Measurements from ENCODE around the gene LTBP4. TPM values are rescaled to one million over a fixed set of nuclear protein-coding genes. Genes with fewer than 3 reads are reported as not detected.
A peak's percentile ranks its signal among the peaks of the same experiment; 100 is the strongest.
"Not testable (repeated sequence)": the region's sequence is repeated elsewhere in the genome, so short reads cannot be mapped to it uniquely, and the experiment has no call there.

LTBP4 gene
- total RNA-seq, 1 donor from 2014 or later: 93.6 TPM

- Mint-ChIP-seq H3K36me3 (ENCODE audit: unreplicated experiment) (peaks cover 30% of the 10 kb centered on the region), H3K27me3 (ENCODE audit: unreplicated experiment) (no peaks in the 10 kb centered on the region), H3K4me1 (ENCODE audit: unreplicated experiment) (peaks cover 18% of the 10 kb centered on the region), H3K4me3 (ENCODE audit: unreplicated experiment) (no peak overlapping the region), H3K27ac (ENCODE audit: unreplicated experiment) (no peak overlapping the region), H3K9me3 (ENCODE audit: unreplicated experiment) (no peaks in the 10 kb centered on the region)
- TF ChIP-seq, protein P1, sequence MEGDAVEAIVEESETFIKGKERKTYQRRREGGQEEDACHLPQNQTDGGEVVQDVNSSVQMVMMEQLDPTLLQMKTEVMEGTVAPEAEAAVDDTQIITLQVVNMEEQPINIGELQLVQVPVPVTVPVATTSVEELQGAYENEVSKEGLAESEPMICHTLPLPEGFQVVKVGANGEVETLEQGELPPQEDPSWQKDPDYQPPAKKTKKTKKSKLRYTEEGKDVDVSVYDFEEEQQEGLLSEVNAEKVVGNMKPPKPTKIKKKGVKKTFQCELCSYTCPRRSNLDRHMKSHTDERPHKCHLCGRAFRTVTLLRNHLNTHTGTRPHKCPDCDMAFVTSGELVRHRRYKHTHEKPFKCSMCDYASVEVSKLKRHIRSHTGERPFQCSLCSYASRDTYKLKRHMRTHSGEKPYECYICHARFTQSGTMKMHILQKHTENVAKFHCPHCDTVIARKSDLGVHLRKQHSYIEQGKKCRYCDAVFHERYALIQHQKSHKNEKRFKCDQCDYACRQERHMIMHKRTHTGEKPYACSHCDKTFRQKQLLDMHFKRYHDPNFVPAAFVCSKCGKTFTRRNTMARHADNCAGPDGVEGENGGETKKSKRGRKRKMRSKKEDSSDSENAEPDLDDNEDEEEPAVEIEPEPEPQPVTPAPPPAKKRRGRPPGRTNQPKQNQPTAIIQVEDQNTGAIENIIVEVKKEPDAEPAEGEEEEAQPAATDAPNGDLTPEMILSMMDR (IDR thresholded peaks at IDR 0.05): no peak
- no peak for DNase-seq (ENCODE audit: extremely low spot score, unreplicated experiment)
Measured at GRCh38 chr19:40621966-40622772, 21.0 kb downstream of the LTBP4 start.

DNA sequence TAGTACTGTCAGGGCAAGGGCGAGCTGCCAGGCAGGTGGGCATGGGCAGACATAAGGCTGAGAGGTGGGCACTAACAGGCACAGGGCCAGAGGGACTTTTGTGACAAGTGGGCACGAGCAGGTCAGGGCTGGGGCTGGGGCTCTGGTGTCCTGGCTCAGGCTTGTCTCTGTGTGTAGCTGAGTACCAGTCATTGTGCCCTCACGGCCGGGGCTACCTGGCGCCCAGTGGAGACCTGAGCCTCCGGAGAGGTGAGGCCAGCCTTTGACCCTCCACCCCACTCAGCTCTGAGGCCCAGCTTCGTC is 21.6 kb downstream of the LTBP4 start:
- no peak for DNase-seq (ENCODE audit: extremely low spot score, unreplicated experiment)
- Mint-ChIP-seq H3K27ac (ENCODE audit: unreplicated experiment) (no peak overlapping the region), H3K4me3 (ENCODE audit: unreplicated experiment) (no peak overlapping the region), H3K9me3 (ENCODE audit: unreplicated experiment) (no peaks in the 10 kb centered on the region), H3K27me3 (ENCODE audit: unreplicated experiment) (no peaks in the 10 kb centered on the region), H3K4me1 (ENCODE audit: unreplicated experiment) (peaks cover 18% of the 10 kb centered on the region), H3K36me3 (ENCODE audit: unreplicated experiment) (peaks cover 30% of the 10 kb centered on the region)
- TF ChIP-seq, protein P1 (IDR thresholded peaks at IDR 0.05): no peak

DNA sequence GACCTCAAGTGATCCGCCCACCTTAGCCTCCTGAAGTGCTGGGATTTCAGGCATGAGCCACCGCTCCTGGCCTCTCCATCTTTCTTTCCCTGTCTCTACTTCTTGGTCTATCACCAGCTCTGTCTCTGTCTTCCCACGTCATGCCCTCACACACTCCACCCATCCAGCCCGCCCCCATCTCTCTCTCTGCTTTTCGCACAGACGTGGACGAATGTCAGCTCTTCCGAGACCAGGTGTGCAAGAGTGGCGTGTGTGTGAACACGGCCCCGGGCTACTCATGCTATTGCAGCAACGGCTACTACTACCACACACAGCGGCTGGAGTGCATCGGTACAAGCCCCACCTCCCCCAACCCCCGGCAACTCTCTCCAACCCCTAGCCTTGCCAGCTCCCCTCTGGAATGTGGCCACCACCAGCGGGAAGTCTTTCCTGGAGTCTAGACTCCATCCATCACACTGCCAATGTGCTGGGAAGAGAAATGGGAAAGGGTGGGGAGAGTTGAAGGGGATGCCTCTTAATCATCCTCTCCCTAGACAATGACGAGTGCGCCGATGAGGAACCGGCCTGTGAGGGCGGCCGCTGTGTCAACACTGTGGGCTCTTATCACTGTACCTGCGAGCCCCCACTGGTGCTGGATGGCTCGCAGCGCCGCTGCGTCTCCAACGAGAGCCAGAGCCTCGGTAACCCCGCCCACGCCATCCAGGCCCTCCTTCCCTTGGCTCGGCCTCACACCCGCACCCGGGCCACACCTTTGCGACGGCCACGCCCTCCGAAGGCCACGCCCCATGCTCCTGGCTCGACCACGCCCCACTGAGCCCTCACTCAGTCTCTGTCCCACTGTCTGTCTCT is 22.5 kb downstream of the LTBP4 start:
- H3K9me3 Mint-ChIP-seq (ENCODE audit: unreplicated experiment): no peaks in the 10 kb centered on the region
- TF ChIP-seq, protein P1 (IDR thresholded peaks at IDR 0.05): no peak
- H3K4me3 Mint-ChIP-seq (ENCODE audit: unreplicated experiment): no peak overlapping the region
- no peak for DNase-seq (ENCODE audit: extremely low spot score, unreplicated experiment)
- peaks cover 27% of the 10 kb centered on the region for H3K36me3 Mint-ChIP-seq (ENCODE audit: unreplicated experiment)
- peaks cover 18% of the 10 kb centered on the region for H3K4me1 Mint-ChIP-seq (ENCODE audit: unreplicated experiment)
- peak overlapping the region; percentile 29 for H3K27ac Mint-ChIP-seq (ENCODE audit: unreplicated experiment)
- no peaks in the 10 kb centered on the region for H3K27me3 Mint-ChIP-seq (ENCODE audit: unreplicated experiment)

DNA sequence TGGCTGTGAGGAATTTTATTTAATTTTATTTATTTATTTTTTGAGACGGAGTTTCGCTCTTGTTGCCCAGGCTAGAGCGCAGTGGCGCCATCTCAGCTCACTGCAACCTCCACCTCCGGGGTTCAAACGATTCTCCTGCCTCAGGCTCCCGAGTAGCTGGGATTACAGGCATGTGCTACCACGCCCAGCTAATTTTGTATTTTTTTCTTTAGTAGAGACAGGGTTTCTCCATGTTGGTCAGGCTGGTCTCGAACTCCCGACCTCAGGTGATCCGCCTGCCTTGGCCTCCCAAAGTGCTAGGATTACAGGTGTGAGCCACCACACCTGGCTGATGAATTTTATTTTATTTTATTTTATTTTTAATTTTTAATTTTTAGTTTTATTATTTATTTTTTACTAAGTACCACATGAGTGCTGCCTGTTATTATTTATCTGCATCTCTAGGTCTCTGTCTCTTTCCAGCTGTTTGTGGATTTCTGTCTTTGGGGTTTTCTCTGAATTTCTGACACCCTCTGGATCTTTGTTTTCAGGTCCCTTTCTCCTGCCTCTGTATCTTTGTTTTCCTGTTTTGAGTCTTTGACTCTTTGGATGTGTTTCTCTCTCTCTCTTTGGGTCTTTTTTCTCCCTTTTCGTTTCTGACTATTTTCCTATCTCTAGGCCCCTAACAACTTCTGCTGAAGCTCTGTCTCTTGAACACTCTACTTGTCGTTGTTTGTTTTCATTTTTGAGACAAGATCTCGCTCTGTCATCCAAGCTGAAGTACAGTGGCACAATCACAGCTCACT is 23.4 kb downstream of the LTBP4 start:
- peaks cover 18% of the 10 kb centered on the region for H3K4me1 Mint-ChIP-seq (ENCODE audit: unreplicated experiment)
- not testable (repeated sequence) for H3K27me3 Mint-ChIP-seq (ENCODE audit: unreplicated experiment); H3K4me3 Mint-ChIP-seq (ENCODE audit: unreplicated experiment); DNase-seq (ENCODE audit: extremely low spot score, unreplicated experiment); H3K9me3 Mint-ChIP-seq (ENCODE audit: unreplicated experiment); H3K27ac Mint-ChIP-seq (ENCODE audit: unreplicated experiment)
- peaks cover 25% of the 10 kb centered on the region for H3K36me3 Mint-ChIP-seq (ENCODE audit: unreplicated experiment)

- no peak for DNase-seq (ENCODE audit: extremely low spot score, unreplicated experiment)
- Mint-ChIP-seq H3K9me3 (ENCODE audit: unreplicated experiment) (no peaks in the 10 kb centered on the region), H3K4me1 (ENCODE audit: unreplicated experiment) (peaks cover 18% of the 10 kb centered on the region), H3K27ac (ENCODE audit: unreplicated experiment) (no peak overlapping the region), H3K36me3 (ENCODE audit: unreplicated experiment) (peaks cover 27% of the 10 kb centered on the region), H3K27me3 (ENCODE audit: unreplicated experiment) (no peaks in the 10 kb centered on the region), H3K4me3 (ENCODE audit: unreplicated experiment) (no peak overlapping the region)
- TF ChIP-seq, protein P1 (IDR thresholded peaks at IDR 0.05): no peak
Measured at GRCh38 chr19:40625406-40626120, 24.4 kb downstream of the LTBP4 start.
